Measurements from ENCODE around the gene CCDC30. TPM values are rescaled to one million over a fixed set of nuclear protein-coding genes. Genes with fewer than 3 reads are reported as not detected.

The CCDC30 gene
- total and polyA plus RNA-seq, 9 of the 15 experiments (the other 6 are each of a cell fraction or from before 2014, with no cell fraction given), result 0.05 to 0.91 (median 0.24) TPM

- TF ChIP-seq, protein P1, sequence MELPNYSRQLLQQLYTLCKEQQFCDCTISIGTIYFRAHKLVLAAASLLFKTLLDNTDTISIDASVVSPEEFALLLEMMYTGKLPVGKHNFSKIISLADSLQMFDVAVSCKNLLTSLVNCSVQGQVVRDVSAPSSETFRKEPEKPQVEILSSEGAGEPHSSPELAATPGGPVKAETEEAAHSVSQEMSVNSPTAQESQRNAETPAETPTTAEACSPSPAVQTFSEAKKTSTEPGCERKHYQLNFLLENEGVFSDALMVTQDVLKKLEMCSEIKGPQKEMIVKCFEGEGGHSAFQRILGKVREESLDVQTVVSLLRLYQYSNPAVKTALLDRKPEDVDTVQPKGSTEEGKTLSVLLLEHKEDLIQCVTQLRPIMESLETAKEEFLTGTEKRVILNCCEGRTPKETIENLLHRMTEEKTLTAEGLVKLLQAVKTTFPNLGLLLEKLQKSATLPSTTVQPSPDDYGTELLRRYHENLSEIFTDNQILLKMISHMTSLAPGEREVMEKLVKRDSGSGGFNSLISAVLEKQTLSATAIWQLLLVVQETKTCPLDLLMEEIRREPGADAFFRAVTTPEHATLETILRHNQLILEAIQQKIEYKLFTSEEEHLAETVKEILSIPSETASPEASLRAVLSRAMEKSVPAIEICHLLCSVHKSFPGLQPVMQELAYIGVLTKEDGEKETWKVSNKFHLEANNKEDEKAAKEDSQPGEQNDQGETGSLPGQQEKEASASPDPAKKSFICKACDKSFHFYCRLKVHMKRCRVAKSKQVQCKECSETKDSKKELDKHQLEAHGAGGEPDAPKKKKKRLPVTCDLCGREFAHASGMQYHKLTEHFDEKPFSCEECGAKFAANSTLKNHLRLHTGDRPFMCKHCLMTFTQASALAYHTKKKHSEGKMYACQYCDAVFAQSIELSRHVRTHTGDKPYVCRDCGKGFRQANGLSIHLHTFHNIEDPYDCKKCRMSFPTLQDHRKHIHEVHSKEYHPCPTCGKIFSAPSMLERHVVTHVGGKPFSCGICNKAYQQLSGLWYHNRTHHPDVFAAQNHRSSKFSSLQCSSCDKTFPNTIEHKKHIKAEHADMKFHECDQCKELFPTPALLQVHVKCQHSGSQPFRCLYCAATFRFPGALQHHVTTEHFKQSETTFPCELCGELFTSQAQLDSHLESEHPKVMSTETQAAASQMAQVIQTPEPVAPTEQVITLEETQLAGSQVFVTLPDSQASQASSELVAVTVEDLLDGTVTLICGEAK (IDR thresholded peaks at IDR 0.05), result 0 out of 2 replicates have a peak, but pooled peaks have one; percentile 36
- TF ChIP-seq, protein P1 (CRISPR knock-in tag; IDR thresholded peaks at IDR 0.05), result no peak
- peak; percentile 82 for TF ChIP-seq RBFOX2 (IDR thresholded peaks at IDR 0.05; ENCODE audit: low read depth, low read length)
- no peak for TF ChIP-seq ZNF561 (CRISPR knock-in tag; conservative IDR thresholded peaks at IDR 0.05)
- TF ChIP-seq TAF1 (IDR thresholded peaks at IDR 0.05; ENCODE audit: control insufficient read depth, extremely low read depth, insufficient read depth, low read length, severe bottlenecking), result peak; percentile 11
- 0 out of 2 replicates have a peak, but pooled peaks have one; percentile 1 for TF ChIP-seq PML (IDR thresholded peaks at IDR 0.05; ENCODE audit: low read length)
- TF ChIP-seq ZFP36 (IDR thresholded peaks at IDR 0.05; ENCODE audit: low read depth, low read length, partially characterized antibody), result no peak
- TF ChIP-seq ZNF785 (CRISPR knock-in tag; IDR thresholded peaks at IDR 0.05), result no peak
- peak; percentile 16 for TF ChIP-seq KAT8 (IDR thresholded peaks at IDR 0.05; ENCODE audit: low read depth)
- TF ChIP-seq NR2C2 (CRISPR knock-in tag; IDR thresholded peaks at IDR 0.05), result no peak
- peak; percentile 84 for TF ChIP-seq NR2C2 (tag; IDR thresholded peaks at IDR 0.05)
- peak; percentile 55; the same call in 1 of the 2 replicates for TF ChIP-seq POLR2A (conservative IDR thresholded peaks at IDR 0.05)
- 0 out of 2 replicates have a peak, but pooled peaks have one; percentile 10 for TF ChIP-seq NR4A1 (CRISPR knock-in tag; IDR thresholded peaks at IDR 0.05)
- no peak for TF ChIP-seq NR4A1 (tag; IDR thresholded peaks at IDR 0.05)
These were observed 6.4 kb upstream of the CCDC30 start (continued) for GRCh38 chr1:42456754-42457089.
